HFFc6 (cell line): Measurements from ENCODE around the gene PDCD10. TPM values are rescaled to one million over a fixed set of nuclear protein-coding genes. Genes with fewer than 3 reads are reported as not detected.

Experiments used
- DNase-seq: peaks from one replicate; pipeline ENCODE4 v3.0.0-alpha.2; 2018
- H3K27ac Mint-ChIP-seq: 2 replicates; pipeline ENCODE4 v1.8.0; 2020; ENCODE audit warnings: mild to moderate bottlenecking, mixed read lengths
- H3K27me3 Mint-ChIP-seq: 2 replicates; pipeline ENCODE4 v1.8.0; 2021; ENCODE audit warnings: mild to moderate bottlenecking, moderate library complexity, mixed read lengths; ENCODE audit not compliant: insufficient read depth
- H3K36me3 Mint-ChIP-seq: 2 replicates; pipeline ENCODE4 v1.8.0; 2021; ENCODE audit warnings: low read depth, mixed read lengths
- H3K4me1 Mint-ChIP-seq: 2 replicates; pipeline ENCODE4 v1.8.0; 2020; ENCODE audit warnings: low read depth, mixed read lengths
- H3K4me3 Mint-ChIP-seq: 2 replicates; pipeline ENCODE4 v1.8.0; 2020; ENCODE audit warnings: mild to moderate bottlenecking, moderate library complexity, mixed read lengths
- H3K9me3 Mint-ChIP-seq: 2 replicates; pipeline ENCODE4 v1.8.0; 2020; ENCODE audit warnings: mild to moderate bottlenecking, mixed read lengths
- total RNA-seq, 6 experiments: library from RNA; stranded (reverse); fragmentation: NEBNext Ultra II Directional; extraction: Animal tissue kit (Norgen Biotek cat#: 25700); gene quantifications; 2 replicates in 1 of 6; 3 replicates in 5 of 6; pipeline ENCODE4 v1.2.3, GENCODE V29; 2021
- TF ChIP-seq, protein P1 (sequence below): fragments of 200-600 bp; sonication (generic); IDR thresholded peaks from 2 replicates; pipeline ENCODE4 v1.5.0; 2021; ENCODE audit warnings: antibody characterized with exemption, mild to moderate bottlenecking

Gene PDCD10
- total RNA-seq, 6 experiments from 2014 or later: 43.9 to 50.8 (median 46.2) TPM

- H3K4me1 Mint-ChIP-seq: peaks cover 14% of the 10 kb centered on the region
- TF ChIP-seq, protein P1, sequence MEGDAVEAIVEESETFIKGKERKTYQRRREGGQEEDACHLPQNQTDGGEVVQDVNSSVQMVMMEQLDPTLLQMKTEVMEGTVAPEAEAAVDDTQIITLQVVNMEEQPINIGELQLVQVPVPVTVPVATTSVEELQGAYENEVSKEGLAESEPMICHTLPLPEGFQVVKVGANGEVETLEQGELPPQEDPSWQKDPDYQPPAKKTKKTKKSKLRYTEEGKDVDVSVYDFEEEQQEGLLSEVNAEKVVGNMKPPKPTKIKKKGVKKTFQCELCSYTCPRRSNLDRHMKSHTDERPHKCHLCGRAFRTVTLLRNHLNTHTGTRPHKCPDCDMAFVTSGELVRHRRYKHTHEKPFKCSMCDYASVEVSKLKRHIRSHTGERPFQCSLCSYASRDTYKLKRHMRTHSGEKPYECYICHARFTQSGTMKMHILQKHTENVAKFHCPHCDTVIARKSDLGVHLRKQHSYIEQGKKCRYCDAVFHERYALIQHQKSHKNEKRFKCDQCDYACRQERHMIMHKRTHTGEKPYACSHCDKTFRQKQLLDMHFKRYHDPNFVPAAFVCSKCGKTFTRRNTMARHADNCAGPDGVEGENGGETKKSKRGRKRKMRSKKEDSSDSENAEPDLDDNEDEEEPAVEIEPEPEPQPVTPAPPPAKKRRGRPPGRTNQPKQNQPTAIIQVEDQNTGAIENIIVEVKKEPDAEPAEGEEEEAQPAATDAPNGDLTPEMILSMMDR: no peak
- H3K9me3 Mint-ChIP-seq: no peaks in the 10 kb centered on the region
- peaks cover 25% of the 10 kb centered on the region for H3K36me3 Mint-ChIP-seq
- H3K27me3 Mint-ChIP-seq: no peaks in the 10 kb centered on the region
- no peak for DNase-seq
- H3K4me3 Mint-ChIP-seq: no peak overlapping the region
- no peak overlapping the region for H3K27ac Mint-ChIP-seq
Observed at GRCh38 chr3:167709690-167710089, 25.0 kb downstream of the PDCD10 start.

DNA sequence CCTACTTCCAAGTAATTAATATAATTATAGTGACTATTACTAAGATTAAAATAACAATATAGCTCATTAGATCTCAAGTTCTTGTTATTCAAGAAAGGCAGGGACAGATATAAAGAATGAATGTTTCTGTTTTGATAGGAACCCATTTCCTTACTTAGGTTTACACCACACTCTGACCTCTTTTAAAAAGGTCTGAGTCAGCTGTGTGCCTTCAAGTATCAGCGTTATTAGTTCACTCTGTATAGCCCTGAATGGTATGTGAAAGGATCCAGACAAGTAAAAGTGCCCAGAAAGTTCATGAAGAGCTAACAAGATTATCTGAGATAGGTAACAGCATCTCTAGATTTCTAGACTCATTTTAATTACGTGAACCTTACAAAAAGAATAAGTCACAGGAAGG lies 28.9 kb downstream of the PDCD10 start:
- no peak overlapping the region for H3K27ac Mint-ChIP-seq
- H3K9me3 Mint-ChIP-seq: no peaks in the 10 kb centered on the region
- no peaks in the 10 kb centered on the region for H3K27me3 Mint-ChIP-seq
- peak; percentile 22 for DNase-seq
- no peak overlapping the region for H3K4me3 Mint-ChIP-seq
- peaks cover 24% of the 10 kb centered on the region for H3K36me3 Mint-ChIP-seq
- peaks cover 14% of the 10 kb centered on the region for H3K4me1 Mint-ChIP-seq
- TF ChIP-seq, protein P1: no peak

DNA sequence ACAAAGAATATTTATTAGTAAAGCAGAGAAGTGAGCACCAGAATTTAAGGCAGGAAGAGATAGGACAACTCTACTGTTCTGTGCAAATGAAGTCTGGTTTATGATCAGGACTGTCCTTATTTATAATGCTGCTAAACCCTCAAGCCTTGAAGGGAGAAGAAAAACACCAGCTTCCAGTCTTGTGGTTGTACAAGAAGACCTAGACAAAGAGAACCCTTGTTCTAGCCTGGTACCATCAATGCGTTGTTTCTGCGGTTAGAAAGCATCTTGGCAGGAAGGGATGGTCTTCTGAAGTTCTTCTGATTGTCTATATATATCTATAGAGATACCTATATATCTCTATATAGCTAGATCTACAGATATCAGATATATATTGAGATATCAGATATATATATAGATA lies 33.8 kb downstream of the PDCD10 start:
- Mint-ChIP-seq H3K9me3 (no peaks in the 10 kb centered on the region), H3K4me3 (no peak overlapping the region), H3K36me3 (peaks cover 15% of the 10 kb centered on the region), H3K27ac (no peak overlapping the region), H3K4me1 (peaks cover 8% of the 10 kb centered on the region), H3K27me3 (no peaks in the 10 kb centered on the region)
- TF ChIP-seq, protein P1: no peak
- no peak for DNase-seq

DNA sequence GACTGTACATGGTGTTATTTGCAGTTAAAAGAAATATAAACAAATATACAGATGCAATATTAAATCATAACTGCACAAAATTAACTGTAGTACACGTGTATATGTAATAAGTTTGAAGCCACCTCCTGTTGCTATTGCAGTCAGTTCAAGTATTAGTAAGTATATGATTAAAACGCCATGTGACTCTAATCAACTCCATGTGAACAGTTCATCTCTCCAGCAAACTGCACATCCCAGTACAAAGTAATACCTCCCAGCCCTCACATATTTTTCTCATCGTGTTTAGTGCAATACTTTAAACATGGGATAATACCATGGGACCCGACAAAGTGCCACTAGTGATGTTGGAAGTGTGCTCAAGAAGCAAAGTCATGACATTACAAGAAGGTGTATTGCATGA lies 34.6 kb downstream of the PDCD10 start:
- TF ChIP-seq, protein P1: no peak
- H3K4me3 Mint-ChIP-seq: no peak overlapping the region
- DNase-seq: no peak
- H3K36me3 Mint-ChIP-seq: peaks cover 22% of the 10 kb centered on the region
- no peaks in the 10 kb centered on the region for H3K27me3 Mint-ChIP-seq
- H3K4me1 Mint-ChIP-seq: no peaks in the 10 kb centered on the region
- H3K9me3 Mint-ChIP-seq: no peaks in the 10 kb centered on the region
- no peak overlapping the region for H3K27ac Mint-ChIP-seq

GRCh38 chr3:167694121-167694520 lies 40.6 kb downstream of the PDCD10 start:
- H3K27ac Mint-ChIP-seq: no peak overlapping the region
- no peak for DNase-seq
- H3K4me3 Mint-ChIP-seq: no peak overlapping the region
- TF ChIP-seq, protein P1: no peak
- no peaks in the 10 kb centered on the region for H3K4me1 Mint-ChIP-seq
- H3K36me3 Mint-ChIP-seq: peaks cover 26% of the 10 kb centered on the region
- H3K27me3 Mint-ChIP-seq: no peaks in the 10 kb centered on the region; the same call in 1 of the 2 replicates
- H3K9me3 Mint-ChIP-seq: no peaks in the 10 kb centered on the region

DNA sequence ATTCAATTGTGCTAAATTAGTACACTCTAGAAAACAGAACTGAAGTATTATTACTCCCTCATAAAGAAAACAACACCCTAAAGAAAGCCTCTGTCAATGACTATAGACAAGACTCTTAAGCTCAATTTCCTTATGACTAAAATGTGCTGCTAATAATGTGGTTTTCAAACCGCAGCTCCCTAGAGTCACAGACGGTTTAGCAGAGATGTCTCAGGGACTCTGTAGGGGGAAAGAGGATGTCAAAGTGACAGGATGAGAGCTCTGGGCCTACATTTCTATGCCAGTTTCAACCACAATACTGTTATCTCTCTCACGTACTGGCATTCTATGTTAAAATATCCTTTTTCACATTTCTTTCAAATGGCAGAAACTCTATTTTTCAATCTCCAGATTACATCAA lies 43.3 kb downstream of the PDCD10 start:
- H3K4me3 Mint-ChIP-seq: no peak overlapping the region
- H3K27me3 Mint-ChIP-seq: no peaks in the 10 kb centered on the region; the same call in 1 of the 2 replicates
- H3K36me3 Mint-ChIP-seq: peaks cover 26% of the 10 kb centered on the region
- no peaks in the 10 kb centered on the region for H3K9me3 Mint-ChIP-seq
- H3K27ac Mint-ChIP-seq: no peak overlapping the region
- TF ChIP-seq, protein P1: no peak
- no peak for DNase-seq
- H3K4me1 Mint-ChIP-seq: no peaks in the 10 kb centered on the region
